Vagina (tissue), 2 donors: ENCODE results near the gene MERTK. TPM values are rescaled to one million over a fixed set of nuclear protein-coding genes. Genes with fewer than 3 reads are reported as not detected.
"Not testable (repeated sequence)": the region's sequence is repeated elsewhere in the genome, so short reads cannot be mapped to it uniquely, and the experiment has no call there.

ENCODE experiments used
- DNase-seq, 2 donors: peaks; one replicate each; pipeline ENCODE4 v3.0.0-alpha.2; 2017; ENCODE audit errors: extremely low spot score in 2 of 2
- H3K27ac ChIP-seq: fragments of 200-600 bp; sonication (generic); one replicate; pipeline ENCODE4 v1.5.1; 2019
- H3K27me3 ChIP-seq: fragments of 200-600 bp; sonication (generic); one replicate; pipeline ENCODE4 v1.5.1; 2019
- H3K36me3 ChIP-seq, 2 donors: fragments of 200-600 bp; sonication (generic); one replicate each; pipeline ENCODE4 v1.5.1; 2017 to 2019
- H3K4me1 ChIP-seq: fragments of 200-600 bp; sonication (generic); one replicate; pipeline ENCODE4 v1.5.1; 2019
- H3K4me3 ChIP-seq, 2 donors: fragments of 200-600 bp; sonication (generic); 1 replicate in 1 of 2; 2 replicates in 1 of 2; pipeline ENCODE4 v1.5.1; 2016 to 2019
- H3K9me3 ChIP-seq: fragments of 200-600 bp; sonication (generic); one replicate; pipeline ENCODE4 v1.5.1; 2019
- POLR2A ChIP-seq, 2 donors: fragments of 450-650 bp; IDR thresholded peaks; one replicate each; pipeline ENCODE4 v1.6.1; 2017; ENCODE audit warnings: antibody characterized with exemption in 2 of 2, mild to moderate bottlenecking in 2 of 2, moderate library complexity in 2 of 2
- POLR2AphosphoS5 ChIP-seq, 2 donors: sonication (generic); formaldehyde crosslinking; IDR thresholded peaks; one replicate each; pipeline ENCODE4 v1.9.0; 2017; ENCODE audit warnings: antibody characterized with exemption in 2 of 2, mild to moderate bottlenecking in 2 of 2, low read depth in 1 of 2; ENCODE audit not compliant: insufficient read depth in 1 of 2
- intact Hi-C: fragments of 100-400 bp; cut with DNase I; formaldehyde crosslinking; loops from one replicate; pipeline ENCODE4 v1.15.1; 2023
- total RNA-seq: library from RNA; depleted of rRNA; stranded (reverse); fragments of >200 nt; gene quantifications from one replicate; pipeline ENCODE4 v1.2.3, GENCODE V29; 2016
- TF ChIP-seq, protein P1 (sequence below), 3 experiments: fragments of 450-650 bp in 2 of 3; fragments of 200-600 bp in 1 of 3; sonication (generic) in 1 of 3; IDR thresholded peaks; one replicate each; pipeline ENCODE4 v1.5.1; 2017 to 2019; ENCODE audit warnings: antibody characterized with exemption in 3 of 3, mild to moderate bottlenecking in 2 of 3, moderate library complexity in 2 of 3

MERTK gene
- total RNA-seq: 15.7 TPM

GRCh38 chr2:111897924-111898702 lies at the start of gene MERTK:
Gene MERTK, plus strand, starts transcription at chr2:111898607. Its CDS starts 129 bp downstream, at chr2:111898736.
- H3K36me3 ChIP-seq: no peaks in the 10 kb centered on the region
- peak within 1 kb of the TSS; percentile 95 for H3K27ac ChIP-seq
- H3K9me3 ChIP-seq: no peaks in the 10 kb centered on the region
- H3K27me3 ChIP-seq: no peaks in the 10 kb centered on the region
- peak within 1 kb of the TSS; percentile 80 for H3K4me3 ChIP-seq
- H3K4me1 ChIP-seq: peaks cover 20% of the 10 kb centered on the region
- intact Hi-C loops: loop anchor here (5.0 kb wide), 1 partner anchor 154 kb away; no protein-coding TSS in a partner anchor
- peak in 1 of 2 donors; percentile 87 for TF ChIP-seq POLR2AphosphoS5 (IDR thresholded peaks at IDR 0.05; ENCODE audit: insufficient read depth in 1 of 2, low read depth in 1 of 2)
- TF ChIP-seq, protein P1, sequence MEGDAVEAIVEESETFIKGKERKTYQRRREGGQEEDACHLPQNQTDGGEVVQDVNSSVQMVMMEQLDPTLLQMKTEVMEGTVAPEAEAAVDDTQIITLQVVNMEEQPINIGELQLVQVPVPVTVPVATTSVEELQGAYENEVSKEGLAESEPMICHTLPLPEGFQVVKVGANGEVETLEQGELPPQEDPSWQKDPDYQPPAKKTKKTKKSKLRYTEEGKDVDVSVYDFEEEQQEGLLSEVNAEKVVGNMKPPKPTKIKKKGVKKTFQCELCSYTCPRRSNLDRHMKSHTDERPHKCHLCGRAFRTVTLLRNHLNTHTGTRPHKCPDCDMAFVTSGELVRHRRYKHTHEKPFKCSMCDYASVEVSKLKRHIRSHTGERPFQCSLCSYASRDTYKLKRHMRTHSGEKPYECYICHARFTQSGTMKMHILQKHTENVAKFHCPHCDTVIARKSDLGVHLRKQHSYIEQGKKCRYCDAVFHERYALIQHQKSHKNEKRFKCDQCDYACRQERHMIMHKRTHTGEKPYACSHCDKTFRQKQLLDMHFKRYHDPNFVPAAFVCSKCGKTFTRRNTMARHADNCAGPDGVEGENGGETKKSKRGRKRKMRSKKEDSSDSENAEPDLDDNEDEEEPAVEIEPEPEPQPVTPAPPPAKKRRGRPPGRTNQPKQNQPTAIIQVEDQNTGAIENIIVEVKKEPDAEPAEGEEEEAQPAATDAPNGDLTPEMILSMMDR (IDR thresholded peaks at IDR 0.05): peak in 2 of 3 experiments; percentile 59 to 71
- TF ChIP-seq POLR2A (IDR thresholded peaks at IDR 0.05): peak in 1 of 2 donors; percentile 69
- no peak for DNase-seq

- H3K4me1 ChIP-seq, DNase-seq, H3K36me3 ChIP-seq, H3K27me3 ChIP-seq, H3K9me3 ChIP-seq, intact Hi-C loops, H3K4me3 ChIP-seq, H3K27ac ChIP-seq: not testable (repeated sequence)
These were observed 47.8 kb upstream of the MERTK start for GRCh38 chr2:111850646-111851045.

DNA sequence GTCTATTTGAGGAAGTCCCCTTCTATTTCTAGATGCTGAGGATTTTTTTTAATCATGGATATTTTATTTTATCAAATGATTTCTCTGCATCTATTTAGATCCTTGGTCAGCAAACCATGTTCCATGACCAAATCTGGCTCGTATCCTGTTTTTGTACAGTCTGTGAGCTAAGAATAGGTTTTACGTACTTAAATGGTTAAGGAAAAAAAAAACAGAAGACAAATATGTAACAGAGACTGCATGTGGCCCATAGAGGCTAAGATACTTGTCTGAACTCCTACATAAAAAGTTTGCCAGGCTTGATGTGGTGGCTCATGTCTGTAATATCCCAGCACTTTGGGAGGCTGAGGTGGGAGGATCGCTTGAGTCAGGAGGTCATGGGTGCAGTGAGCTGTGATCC lies 45.9 kb upstream of the MERTK start:
- H3K4me3 ChIP-seq, intact Hi-C loops, H3K27ac ChIP-seq, DNase-seq, H3K9me3 ChIP-seq, H3K27me3 ChIP-seq, H3K4me1 ChIP-seq: not testable (repeated sequence)
- peaks cover 0 to 10% of the 10 kb centered on the region in 2 donors for H3K36me3 ChIP-seq

DNA sequence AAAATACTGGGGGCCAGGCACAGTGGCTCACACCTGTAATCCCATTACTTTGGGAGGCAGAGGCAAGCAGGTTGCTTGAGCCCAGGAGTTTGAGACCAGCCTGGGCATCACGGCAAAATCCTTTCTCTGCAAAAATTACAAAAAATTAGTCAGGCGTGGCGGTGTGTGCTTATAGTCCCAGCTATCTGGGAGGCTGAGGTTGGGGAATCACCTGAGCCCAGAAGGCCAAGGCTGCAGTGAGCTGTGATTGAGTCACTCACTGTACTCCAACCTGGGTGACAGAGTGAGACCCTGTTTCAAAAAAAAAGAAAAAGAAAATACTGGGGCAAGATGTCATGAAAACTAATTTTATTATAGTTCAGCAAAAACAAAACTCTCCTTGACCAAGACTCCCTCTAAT lies 38.4 kb upstream of the MERTK start:
- H3K4me3 ChIP-seq, H3K27me3 ChIP-seq, intact Hi-C loops, H3K4me1 ChIP-seq, H3K27ac ChIP-seq, DNase-seq, H3K9me3 ChIP-seq: not testable (repeated sequence)
- peaks cover 0 to 18% of the 10 kb centered on the region in 2 donors for H3K36me3 ChIP-seq

- intact Hi-C loops, H3K4me1 ChIP-seq, H3K27ac ChIP-seq, H3K4me3 ChIP-seq, DNase-seq, H3K27me3 ChIP-seq, H3K9me3 ChIP-seq, H3K36me3 ChIP-seq: not testable (repeated sequence)
These were observed 33.3 kb upstream of the MERTK start for GRCh38 chr2:111865124-111865523.

GRCh38 chr2:111872806-111873205 lies 25.6 kb upstream of the MERTK start:
- intact Hi-C loops, H3K9me3 ChIP-seq, H3K27ac ChIP-seq, H3K4me1 ChIP-seq, H3K27me3 ChIP-seq, DNase-seq, H3K36me3 ChIP-seq, H3K4me3 ChIP-seq: not testable (repeated sequence)

DNA sequence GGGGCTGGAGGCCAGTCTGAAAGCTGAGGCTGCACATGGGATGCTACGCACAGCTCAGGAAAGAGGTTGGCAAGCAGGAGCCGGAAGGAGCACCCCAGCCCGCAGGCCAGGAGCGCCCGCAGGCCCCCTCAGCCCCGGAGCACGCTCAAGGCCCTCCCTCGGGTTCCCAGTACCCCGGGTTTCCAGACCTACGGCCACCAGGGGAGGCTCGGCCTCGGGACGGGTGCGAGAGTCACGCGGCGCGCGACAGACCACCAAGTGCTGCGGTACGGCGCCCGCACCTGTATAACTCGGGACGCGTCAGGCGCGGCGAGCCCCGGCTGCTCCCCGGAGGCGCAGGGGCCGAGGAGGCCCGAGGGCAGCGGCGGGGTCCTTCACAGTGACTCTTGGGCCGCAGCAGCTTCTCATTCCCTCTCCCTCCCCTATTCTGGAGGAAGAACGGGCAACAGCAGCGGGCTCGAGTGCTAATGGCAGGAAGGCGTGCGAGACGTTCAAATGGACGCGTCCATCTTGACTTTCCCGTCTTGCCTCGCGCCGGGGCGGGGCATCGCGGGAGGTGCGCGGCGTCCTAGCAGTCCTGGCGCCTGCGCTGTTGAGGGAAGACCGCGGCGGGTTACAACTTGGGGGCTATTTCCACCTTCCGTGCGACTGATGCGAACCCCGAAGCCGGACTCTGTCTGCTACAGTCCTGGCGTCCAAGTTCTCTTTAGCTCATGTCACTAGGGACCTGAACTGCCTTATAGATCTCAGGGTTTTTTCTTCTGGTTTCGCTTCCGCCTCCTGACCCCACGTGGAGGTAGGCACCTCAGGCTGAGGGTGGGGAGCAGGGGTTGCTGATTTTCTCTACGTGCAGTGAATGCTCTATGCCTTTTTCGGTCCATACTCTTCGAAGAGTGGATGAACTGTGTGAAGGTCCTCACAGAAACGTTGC lies 14.5 kb upstream of the MERTK start, which contains the start of gene ANAPC1:
Gene ANAPC1 (minus strand): TSS at position 533 of the 931 bp plus-strand sequence. CDS start 3,368 bp downstream, outside the sequence.
- Histone ChIP-seq H3K4me3 (peak within 1 kb of the TSS; percentile 79 to 96), H3K27ac (peak within 1 kb of the TSS; percentile 69), H3K27me3 (no peaks in the 10 kb centered on the region), H3K36me3 (no peaks in the 10 kb centered on the region), H3K4me1 (peaks cover 17% of the 10 kb centered on the region), H3K9me3 (no peaks in the 10 kb centered on the region)
- no peak for DNase-seq
- intact Hi-C loops: no loop called here
- TF ChIP-seq POLR2A (IDR thresholded peaks at IDR 0.05): peak in 1 of 2 donors; percentile 21
- TF ChIP-seq POLR2AphosphoS5 (IDR thresholded peaks at IDR 0.05; ENCODE audit: insufficient read depth in 1 of 2, low read depth in 1 of 2): peak; percentile 79 to 87
- TF ChIP-seq, protein P1 (IDR thresholded peaks at IDR 0.05): no peak
